Endothelial cell of umbilical vein (primary cell): ENCODE data around the gene CXCL9. TPM values are rescaled to one million over a fixed set of nuclear protein-coding genes. Genes with fewer than 3 reads are reported as not detected.

Experiments used
- BruUV-seq: library from RNA; stranded (reverse); fragments of 400-500 nt; replicated peaks from 2 replicates; lab custom pipeline; 2021; lab: Mats Ljungman, UMichigan
- CTCF ChIA-PET: fragments of 300-600, 350-600 bp; sonication (Branson Sonifier 250); formaldehyde crosslinking; loops from one replicate; lab custom pipeline; 2021; ENCODE audit warnings: antibody characterized with exemption, inconsistent platforms; lab: Charles Lee
- POLR2A ChIA-PET: fragments of 300-600, 350-600 bp; sonication (Branson Sonifier 250); formaldehyde crosslinking; loops from one replicate; lab custom pipeline; 2021; ENCODE audit warnings: antibody characterized with exemption, inconsistent platforms; lab: Charles Lee
- DNase-seq: peaks from one replicate; pipeline ENCODE4 v3.0.0-alpha.2; 2011; ENCODE audit warnings: low read depth, low spot score
- FAIRE-seq: peaks from 2 replicates; lab custom pipeline; 2011; peaks lifted over from hg19 to GRCh38; lab: Jason Lieb, UNC
- H2AFZ ChIP-seq: 2 replicates; pipeline ENCODE4 v1.6.0; 2012; ENCODE audit warnings: low read depth, low read length, control low read depth, inconsistent platforms
- H3K27ac ChIP-seq: 2 replicates; pipeline ENCODE4 v1.5.1; 2011; ENCODE audit warnings: low read depth, mild to moderate bottlenecking, control low read depth, low read length, moderate library complexity; ENCODE audit not compliant: insufficient read depth
- H3K27me3 ChIP-seq, 2 experiments: 2 replicates each; pipeline versions ENCODE4 v1.6.0 to v1.6.1; 2011; ENCODE audit warnings: low read length in 2 of 2, mixed read lengths in 1 of 2; ENCODE audit not compliant: control insufficient read depth in 2 of 2, insufficient read depth in 2 of 2
- H3K36me3 ChIP-seq, 2 experiments: 2 replicates in 1 of 2; 3 replicates in 1 of 2; pipeline ENCODE4 v1.5.1; 2011; ENCODE audit warnings: low read length in 2 of 2, mild to moderate bottlenecking in 1 of 2, moderate library complexity in 1 of 2; ENCODE audit not compliant: control insufficient read depth in 2 of 2, insufficient read depth in 2 of 2; ENCODE audit errors: extremely low read depth in 1 of 2
- H3K4me1 ChIP-seq: 3 replicates; pipeline ENCODE4 v1.5.1; 2011; ENCODE audit warnings: mild to moderate bottlenecking, low read length; ENCODE audit not compliant: control insufficient read depth, insufficient read depth; ENCODE audit errors: extremely low read depth
- H3K4me2 ChIP-seq: 2 replicates; pipeline ENCODE4 v1.6.1; 2011; ENCODE audit warnings: low read length, control low read depth, mixed read lengths; ENCODE audit not compliant: insufficient read depth
- H3K4me3 ChIP-seq, 3 experiments: fragments of 200-600 bp in 1 of 3; sonication (generic), shearing (Covaris generic) in 1 of 3; replicated peaks in 1 of 3; 2 replicates each; pipeline ENCODE4 v1.5.1; 2011 to 2016; ENCODE audit warnings: control low read depth in 3 of 3, low read length in 3 of 3, mild to moderate bottlenecking in 2 of 3, inconsistent platforms in 1 of 3, low read depth in 1 of 3, moderate library complexity in 1 of 3; ENCODE audit not compliant: insufficient read depth in 1 of 3
- H3K79me2 ChIP-seq: 2 replicates; pipeline ENCODE4 v1.6.0; 2012; ENCODE audit warnings: low read length, inconsistent platforms; ENCODE audit not compliant: control insufficient read depth, insufficient read depth
- H3K9ac ChIP-seq: replicated peaks from 2 replicates; pipeline ENCODE3; 2011; ENCODE audit warnings: low read length, control low read depth; ENCODE audit not compliant: insufficient read depth; ENCODE audit errors: extremely low read depth
- H3K9me1 ChIP-seq: replicated peaks from 3 replicates; pipeline ENCODE4 v1.6.0; 2011; ENCODE audit warnings: mild to moderate bottlenecking, low read length; ENCODE audit not compliant: control insufficient read depth, insufficient read depth; ENCODE audit errors: extremely low read depth
- H3K9me3 ChIP-seq: replicated peaks from 2 replicates; pipeline ENCODE4 v1.5.1; 2012; ENCODE audit warnings: low read length, inconsistent platforms; ENCODE audit not compliant: control insufficient read depth, insufficient read depth
- H4K20me1 ChIP-seq: replicated peaks from 2 replicates; pipeline ENCODE3; 2011; ENCODE audit warnings: mild to moderate bottlenecking, low read length; ENCODE audit not compliant: control insufficient read depth, insufficient read depth; ENCODE audit errors: extremely low read depth
- CTCF ChIP-seq, 2 donors: IDR thresholded peaks; 1 replicate in 1 of 2; 2 replicates in 1 of 2; pipeline ENCODE4 v1.5.1; 2011; ENCODE audit warnings: low read length in 2 of 2, mild to moderate bottlenecking in 2 of 2, moderate library complexity in 2 of 2, control low read depth in 1 of 2, inconsistent platforms in 1 of 2, low read depth in 1 of 2; ENCODE audit not compliant: insufficient read depth in 1 of 2; ENCODE audit errors: extremely low read depth in 1 of 2
- EZH2 ChIP-seq: IDR thresholded peaks from 2 replicates; pipeline ENCODE4 v1.6.1; 2012; ENCODE audit warnings: borderline replicate concordance, low read depth, mild to moderate bottlenecking, moderate library complexity, low read length, inconsistent platforms; ENCODE audit not compliant: severe bottlenecking
- FOS ChIP-seq: IDR thresholded peaks from 2 replicates; pipeline ENCODE4 v1.6.1; 2011; ENCODE audit warnings: mild to moderate bottlenecking, low read length, moderate library complexity, borderline replicate concordance; ENCODE audit not compliant: insufficient read depth
- GATA2 ChIP-seq: IDR thresholded peaks from 2 replicates; pipeline ENCODE4 v1.7.0; 2011; ENCODE audit warnings: low read depth, mild to moderate bottlenecking, moderate library complexity, mixed read lengths, low read length; ENCODE audit not compliant: insufficient read length, insufficient read depth
- JUN ChIP-seq: IDR thresholded peaks from 2 replicates; pipeline ENCODE4 v1.6.1; 2011; ENCODE audit warnings: borderline replicate concordance, low read depth; ENCODE audit not compliant: insufficient read length, insufficient read depth
- MAX ChIP-seq: IDR thresholded peaks from 2 replicates; pipeline ENCODE4 v1.6.1; 2011; ENCODE audit not compliant: insufficient read depth, insufficient read length
- MYC ChIP-seq: IDR thresholded peaks from one replicate; pipeline ENCODE4 v1.6.1; 2011; ENCODE audit warnings: mild to moderate bottlenecking, low read depth, low read length
- POLR2A ChIP-seq: IDR thresholded peaks from 2 replicates; pipeline ENCODE4 v1.6.1; 2012; ENCODE audit warnings: low read depth, mild to moderate bottlenecking, control low read depth, low read length
- POLR2AphosphoS5 ChIP-seq: IDR thresholded peaks from 2 replicates; pipeline ENCODE4 v1.6.1; 2012; ENCODE audit warnings: low read depth, mild to moderate bottlenecking, control low read depth, low read length, moderate library complexity; ENCODE audit not compliant: insufficient read depth
- dilution Hi-C: fragments of 300-500 bp; cut with MboI; formaldehyde crosslinking; loops from one replicate; pipeline ENCODE4 v1.15.0; 2019; ENCODE audit warnings: low sequenced_read_pairs; ENCODE audit not compliant: extremely low pct_ligation_motif_present
- intact Hi-C: fragments of 100-400 bp; cut with micrococcal nuclease; formaldehyde crosslinking; loops from one replicate; pipeline ENCODE4 v1.10.0; 2022
- polyA plus RNA-seq, 4 experiments: library from polyadenylated mRNA; depleted of rRNA in 3 of 4; stranded (reverse) in 3 of 4; unstranded in 1 of 4; fragments of >200 nt; gene quantifications; 2 replicates each; pipeline versions ENCODE4 v1.2.1 to v1.2.3, GENCODE V29; 2011 to 2012; ENCODE audit warnings: missing spikeins in 1 of 4
- total RNA-seq: library from RNA; stranded (reverse); gene quantifications from 2 replicates; pipeline ENCODE4 v1.2.3, GENCODE V29; 2021

Gene CXCL9
- total and polyA plus RNA-seq, 2 donors (not counting 3 experiments of a cell fraction or from before 2014, with no cell fraction given), result not detected

- Histone ChIP-seq H3K9me3 (no peaks in the 10 kb centered on the region), H3K9ac (no peak overlapping the region), H3K4me3 (no peak overlapping the region), H3K9me1 (no peaks in the 10 kb centered on the region), H2AFZ (no peak overlapping the region), H3K4me1 (no peaks in the 10 kb centered on the region), H3K27ac (no peak overlapping the region), H3K4me2 (no peak overlapping the region), H4K20me1 (no peaks in the 10 kb centered on the region), H3K27me3 (peaks cover 35 to 55% of the 10 kb centered on the region in 2 experiments), H3K36me3 (no peaks in the 10 kb centered on the region), H3K79me2 (no peaks in the 10 kb centered on the region)
- POLR2A ChIA-PET, result no interaction called here
- dilution Hi-C loops, result no loop called here
- intact Hi-C loops, result no loop called here
- FAIRE-seq (no peak), DNase-seq (no peak)
- CTCF ChIA-PET, result interaction anchor here (0.9 to 4.5 kb wide), 8 partner anchors 8 to 159 kb away, joined by 3 to 36 read pairs (median 6); partner anchors contain the start of gene CXCL11
- BruUV-seq, result no TSS peak
- TF ChIP-seq POLR2A, result no peak
- TF ChIP-seq FOS, result no peak
- TF ChIP-seq GATA2, result no peak
- TF ChIP-seq MYC, result no peak
- TF ChIP-seq MAX, result no peak
- no peak for TF ChIP-seq JUN
- no peak for TF ChIP-seq EZH2
- TF ChIP-seq POLR2AphosphoS5, result no peak
- no peak for TF ChIP-seq CTCF (IDR thresholded peaks at IDR 0.05; ENCODE audit: extremely low read depth in 1 of 2, insufficient read depth in 1 of 2, low read depth in 1 of 2, low read length in 2 of 2)
Measured at GRCh38 chr4:76055016-76055415, 47.7 kb upstream of the CXCL9 start.
